NCI-H187 (cell line): Measurements from ENCODE around the gene EHBP1.
"Not testable (repeated sequence)": the region's sequence is repeated elsewhere in the genome, so short reads cannot be mapped to it uniquely, and the experiment has no call there.

Experiments
- DNase-seq, 2 experiments: peaks; one replicate each; lab custom pipeline; 2025; lab: John Stamatoyannopoulos, UW

EHBP1 gene

GRCh38 chr2:63074399-63074798 lies 368.9 kb downstream of the EHBP1 start:
- DNase-seq, result not testable (repeated sequence)

DNA sequence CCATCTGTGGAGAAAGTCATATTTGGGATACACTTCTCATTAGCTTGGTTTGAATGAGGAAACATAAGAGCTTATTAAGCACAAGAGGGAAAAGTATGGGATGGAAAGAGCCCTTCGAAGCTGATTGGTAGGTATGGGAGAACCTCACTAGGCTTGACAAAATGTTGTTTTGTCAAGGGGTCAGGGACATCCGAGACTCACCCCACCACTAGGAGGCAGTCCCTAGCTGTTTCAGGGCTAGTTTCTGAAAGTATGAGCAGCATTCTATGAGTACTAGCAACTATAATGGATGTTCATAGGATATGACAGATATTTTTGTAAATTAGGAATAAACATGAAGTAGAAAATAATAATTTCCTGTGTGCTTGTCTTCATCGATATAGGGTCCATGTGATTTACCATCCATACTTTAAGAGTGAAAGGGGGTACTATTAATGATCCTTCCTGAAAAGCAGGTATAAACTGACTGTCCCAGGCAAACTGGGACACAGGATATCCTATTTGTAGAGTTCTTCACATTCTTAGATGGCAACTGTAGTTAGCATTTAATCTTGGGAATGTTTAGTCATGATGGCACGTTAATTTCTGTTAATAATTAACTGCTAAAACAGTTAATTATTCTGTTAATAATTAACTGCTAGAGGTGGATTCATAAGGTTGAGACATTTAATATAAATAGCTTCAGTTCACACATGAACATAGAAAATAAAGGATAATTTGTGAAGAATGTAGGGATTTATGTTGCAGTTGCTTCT lies 373.5 kb downstream of the EHBP1 start:
- no peak for DNase-seq

DNA sequence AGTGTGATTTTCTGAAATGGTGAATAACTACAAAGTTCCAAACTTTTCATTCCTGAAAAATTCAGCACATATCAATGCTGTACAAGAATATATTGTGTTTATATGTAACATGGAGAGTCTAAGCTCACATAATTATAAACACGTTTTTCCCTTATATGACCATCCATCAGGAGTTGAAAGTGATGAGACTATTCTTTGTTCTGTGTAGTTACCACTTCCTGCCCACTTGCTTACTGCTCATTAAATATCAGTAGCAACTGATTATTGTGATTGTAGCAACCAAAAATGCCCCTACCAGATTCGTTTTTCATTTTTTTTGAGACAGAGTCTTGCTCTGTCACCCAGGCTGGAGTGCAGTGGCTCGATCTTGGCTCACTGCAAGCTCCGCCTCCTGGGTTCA lies 375.9 kb downstream of the EHBP1 start:
- DNase-seq, result no peak

- no peak for DNase-seq
These were observed 381.2 kb downstream of the EHBP1 start for GRCh38 chr2:63086687-63087086.

DNA sequence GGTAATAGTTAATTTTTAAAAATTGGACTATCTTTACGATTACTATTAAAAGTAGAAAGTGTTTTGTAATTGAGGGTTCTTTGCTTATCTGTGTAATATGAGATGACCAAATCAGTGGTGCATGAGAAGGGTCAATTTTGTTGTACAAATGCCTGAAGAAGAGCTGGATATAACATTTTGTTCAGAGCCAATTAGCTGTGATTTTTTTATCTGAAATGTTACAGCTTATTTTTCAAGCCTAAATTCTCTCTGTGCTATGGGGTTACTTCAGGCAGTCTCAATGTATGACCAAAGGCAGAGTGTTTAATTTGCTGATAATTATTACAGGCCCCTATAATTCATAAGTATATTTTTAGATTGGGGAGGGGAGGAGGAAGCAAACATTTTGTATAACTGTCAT lies 386.9 kb downstream of the EHBP1 start:
- no peak for DNase-seq

DNA sequence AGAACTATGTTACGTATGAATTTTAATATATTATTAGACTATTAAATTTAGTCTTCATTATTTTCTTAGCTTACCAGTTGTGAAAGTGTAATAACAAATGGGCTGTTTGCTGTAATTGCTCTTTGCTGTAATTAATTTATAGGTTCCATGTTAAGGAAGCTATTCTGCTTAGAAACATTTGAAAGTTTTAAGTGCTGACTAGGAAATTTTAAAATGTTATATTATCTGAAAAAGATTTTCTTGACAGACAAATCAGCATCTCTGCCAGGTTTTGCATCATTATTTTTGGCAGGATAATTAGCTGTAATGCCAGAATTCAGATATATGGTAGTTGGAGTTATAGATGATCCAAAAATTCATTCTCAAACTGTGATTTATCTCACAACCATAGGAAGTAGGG lies 387.3 kb downstream of the EHBP1 start:
- no peak for DNase-seq

GRCh38 chr2:63093502-63093901 lies 388.0 kb downstream of the EHBP1 start:
- DNase-seq, result no peak
